GM19023 (cell line): ENCODE measurements around the gene ARL4C.
"Not testable (repeated sequence)": the region's sequence is repeated elsewhere in the genome, so short reads cannot be mapped to it uniquely, and the experiment has no call there.

Source experiments
- ATAC-seq: cut with Tn5 transposase; IDR thresholded peaks from one replicate; pipeline ENCODE4 v1.9.1; 2021; ENCODE audit warnings: mild to moderate bottlenecking, moderate library complexity; ENCODE audit not compliant: unreplicated experiment

ARL4C gene

DNA sequence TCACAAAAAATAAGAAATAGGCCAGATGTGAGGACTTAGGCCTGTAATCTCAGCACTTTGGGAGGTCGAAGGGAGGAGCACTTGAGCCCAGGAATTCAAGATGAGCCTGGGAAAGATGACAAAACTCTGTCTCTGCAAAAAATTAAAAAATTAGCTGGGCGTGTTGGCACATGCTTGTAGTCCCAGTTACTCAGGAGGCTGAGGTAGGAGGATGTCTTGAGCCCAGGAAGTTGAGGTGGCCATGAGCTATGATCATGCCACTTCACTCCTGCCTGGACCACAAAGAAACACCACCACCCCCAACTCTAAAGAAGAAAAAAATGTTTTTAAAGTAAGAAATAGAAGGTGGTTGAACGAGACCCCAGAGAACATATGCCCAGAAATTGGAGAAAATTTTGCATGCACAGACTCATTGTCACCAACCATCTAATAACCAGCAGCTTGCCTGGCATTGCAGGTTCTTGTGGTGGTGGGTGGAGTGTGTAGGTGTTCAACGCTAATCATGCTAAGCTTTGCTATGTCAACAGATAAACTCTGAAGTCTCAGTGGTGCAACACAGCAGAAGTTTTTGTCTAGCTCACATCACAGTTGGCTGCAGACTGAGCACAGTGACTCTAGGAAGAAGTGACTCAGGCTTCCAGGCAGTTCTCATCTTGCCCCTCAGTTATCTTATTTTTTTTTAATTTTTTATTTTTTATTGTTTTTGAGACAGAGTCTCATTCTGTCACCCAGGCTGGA lies 18.6 kb downstream of the ARL4C start:
- no peak for ATAC-seq

- no peak for ATAC-seq
These were observed 20.1 kb downstream of the ARL4C start for GRCh38 chr2:234476766-234477165.

GRCh38 chr2:234474654-234475053 lies 22.2 kb downstream of the ARL4C start:
- no peak for ATAC-seq

GRCh38 chr2:234472155-234472554 lies 24.7 kb downstream of the ARL4C start:
- no peak for ATAC-seq

- ATAC-seq: no peak
These were observed 26.9 kb downstream of the ARL4C start for GRCh38 chr2:234469972-234470371.

DNA sequence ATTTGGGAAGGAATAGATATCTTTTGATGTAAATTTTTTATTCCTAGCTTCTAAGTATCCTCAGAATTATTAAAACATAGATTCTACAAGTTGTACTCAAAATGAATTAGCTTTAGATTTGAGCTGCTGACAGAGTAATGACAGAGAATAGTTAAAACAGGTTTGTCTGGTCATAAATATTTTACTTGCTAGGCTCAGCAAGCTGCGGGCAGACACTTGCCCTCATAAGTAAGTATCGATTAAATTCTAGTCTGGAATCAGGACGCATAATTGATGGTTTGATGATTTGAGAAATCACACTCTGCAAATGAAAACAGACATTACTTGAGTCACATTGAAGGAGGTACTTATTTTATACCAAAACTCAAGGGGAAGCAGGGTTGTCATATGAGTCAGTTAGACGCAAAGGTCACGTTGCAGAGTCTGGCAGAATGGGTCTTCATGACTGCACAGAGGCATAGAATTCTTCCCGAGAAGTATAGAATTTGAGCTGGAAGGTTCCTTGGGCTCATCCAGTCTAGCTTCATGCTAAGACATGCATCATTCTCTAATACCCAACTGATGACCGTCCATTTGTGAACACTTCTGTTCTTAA lies 27.5 kb downstream of the ARL4C start:
- no peak for ATAC-seq

DNA sequence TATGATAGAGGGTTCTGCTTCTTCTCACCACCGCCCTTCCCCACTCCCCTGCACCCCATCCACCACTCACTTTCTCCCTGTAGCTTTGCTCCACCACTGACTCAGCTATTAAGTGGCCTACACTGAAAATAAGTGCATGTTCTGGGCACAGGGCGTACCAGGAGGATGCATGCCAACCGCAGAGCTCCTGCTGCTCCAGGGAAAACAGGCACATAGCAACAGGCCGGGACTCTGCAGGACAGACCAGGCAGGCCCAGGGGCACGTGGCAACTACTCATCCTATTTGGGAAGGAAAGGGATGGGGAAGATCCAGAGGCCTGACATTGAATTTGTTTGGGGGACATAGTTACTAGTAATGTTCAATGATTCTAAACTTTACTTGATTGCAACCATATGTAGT lies 28.4 kb downstream of the ARL4C start:
- ATAC-seq: no peak

GRCh38 chr2:234467289-234467688 lies 29.6 kb downstream of the ARL4C start:
- no peak for ATAC-seq

DNA sequence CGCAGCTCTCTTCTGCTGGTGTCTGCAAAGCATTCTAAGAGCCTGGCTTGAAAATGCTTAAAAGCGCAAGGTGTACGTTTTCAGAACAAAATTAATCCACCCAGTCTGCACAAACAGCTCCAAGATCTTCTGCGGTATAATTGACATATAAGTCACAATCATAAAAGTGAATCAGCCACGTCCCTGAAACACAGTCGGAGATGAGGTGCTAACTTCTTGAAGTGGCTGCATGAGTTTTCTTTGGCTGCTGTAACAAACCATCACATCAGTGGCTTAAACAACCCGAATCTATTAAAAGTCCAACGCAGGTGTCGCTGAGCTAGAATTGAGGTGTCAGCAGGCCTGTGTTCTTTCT lies 32.6 kb downstream of the ARL4C start:
- ATAC-seq: no peak

- ATAC-seq: no peak
These were observed 33.1 kb downstream of the ARL4C start for GRCh38 chr2:234463626-234464290.

DNA sequence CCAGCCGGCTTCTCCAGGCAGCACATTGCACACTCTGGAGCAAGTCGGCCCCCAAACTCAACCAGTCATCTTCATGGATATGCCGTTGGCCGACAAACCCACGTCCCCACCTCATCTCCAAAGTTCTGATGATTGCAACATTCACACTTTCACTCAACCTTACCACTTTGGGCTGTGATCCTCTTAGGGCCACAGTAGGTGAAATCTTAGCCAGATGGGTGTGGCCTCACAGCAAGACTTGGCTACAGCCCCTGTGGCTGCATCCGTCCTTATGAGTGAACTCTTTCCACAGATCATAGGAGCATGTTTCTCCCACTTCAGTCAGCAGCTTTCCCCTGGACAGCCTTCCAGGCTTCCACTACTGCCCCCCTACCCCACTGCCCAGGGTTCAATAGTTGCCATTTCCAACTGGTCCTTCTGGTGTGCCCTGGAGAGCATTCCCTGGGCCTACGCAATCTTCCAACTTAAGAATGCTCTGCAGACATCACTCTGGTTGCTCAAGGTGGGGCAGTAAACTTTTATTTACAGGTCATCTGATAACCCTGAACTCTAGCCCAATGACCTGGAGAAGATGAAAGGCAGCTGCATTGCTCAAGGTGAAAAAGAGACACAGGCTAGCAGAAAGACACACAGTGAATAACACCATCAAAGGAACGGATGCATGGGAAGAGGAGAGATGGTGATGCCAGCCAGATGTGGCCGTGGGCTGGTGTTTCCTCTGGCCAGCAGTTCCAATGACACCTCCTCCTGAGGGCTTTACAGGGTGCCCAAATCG lies 34.5 kb downstream of the ARL4C start:
- no peak for ATAC-seq

DNA sequence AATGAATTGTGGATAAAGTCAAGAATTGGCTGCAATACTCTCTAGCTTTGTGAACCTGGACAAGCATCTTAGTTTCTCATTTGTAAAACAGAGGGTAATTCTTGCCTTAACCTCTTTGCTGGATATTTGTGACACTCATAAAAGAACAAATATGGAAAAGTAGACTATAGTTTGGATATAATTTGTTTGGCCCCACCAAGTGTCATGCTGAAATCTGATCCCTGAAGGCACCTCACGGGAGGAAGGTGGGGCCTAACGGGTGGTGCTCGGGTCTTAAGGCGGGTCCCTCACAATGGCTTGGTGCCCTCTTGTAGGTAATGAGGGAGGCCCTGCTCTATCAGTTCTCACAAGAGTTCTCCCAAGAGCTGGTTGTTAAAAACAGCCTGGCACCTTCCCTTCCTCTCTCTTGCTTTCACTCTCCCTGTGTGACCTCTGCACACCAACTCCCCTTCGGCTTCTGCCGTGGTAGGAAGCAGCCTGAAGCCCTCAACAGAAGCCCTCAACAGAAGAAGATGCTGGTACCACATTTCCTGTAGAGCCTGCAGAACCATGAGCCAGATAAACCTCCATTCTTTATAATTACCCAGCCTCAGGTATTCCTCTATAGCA lies 37.4 kb downstream of the ARL4C start:
- ATAC-seq: no peak

GRCh38 chr2:234458466-234458865 lies 38.4 kb downstream of the ARL4C start:
- no peak for ATAC-seq

- no peak for ATAC-seq
These were observed 39.5 kb downstream of the ARL4C start for GRCh38 chr2:234457421-234457820.

DNA sequence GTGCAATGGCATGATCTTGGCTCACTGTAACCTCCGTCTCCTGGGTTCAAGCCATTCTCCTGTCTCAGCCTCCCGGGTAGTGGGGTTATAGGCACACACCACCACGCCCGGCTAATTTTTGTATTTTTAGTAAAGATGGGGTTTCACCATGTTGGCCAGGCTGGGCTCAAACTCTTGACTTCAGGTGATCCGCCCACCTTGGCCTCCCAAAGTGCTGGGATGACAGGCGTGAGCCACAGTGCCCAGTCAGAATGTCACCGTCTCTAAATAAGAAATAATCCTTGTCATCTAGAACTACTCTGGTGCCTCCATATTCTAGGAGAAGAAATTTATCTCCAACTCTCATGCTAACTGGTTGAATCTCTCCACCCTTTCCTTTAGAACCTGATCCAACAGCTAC lies 41.6 kb downstream of the ARL4C start:
- not testable (repeated sequence) for ATAC-seq

DNA sequence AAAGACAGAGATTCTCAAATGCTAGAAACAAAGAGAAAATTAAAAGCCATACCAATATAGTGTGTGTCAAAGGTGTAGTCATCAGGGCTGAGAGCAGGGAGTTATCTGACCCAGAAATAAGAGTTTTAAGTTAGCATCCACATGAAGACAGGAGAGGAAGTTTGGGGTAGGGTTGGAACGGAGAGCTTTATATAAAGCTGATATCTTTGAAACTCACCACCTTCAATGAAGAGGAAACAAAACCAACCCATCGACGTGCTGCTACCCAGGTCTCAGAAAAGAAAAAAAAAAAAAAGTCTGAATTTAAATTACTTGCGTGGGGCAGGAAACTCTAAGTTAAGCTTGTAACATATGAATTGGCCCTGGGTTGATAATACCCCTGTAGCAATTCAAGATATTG lies 42.4 kb downstream of the ARL4C start:
- no peak for ATAC-seq

- no peak for ATAC-seq
These were observed 43.7 kb downstream of the ARL4C start for GRCh38 chr2:234453216-234453615.

DNA sequence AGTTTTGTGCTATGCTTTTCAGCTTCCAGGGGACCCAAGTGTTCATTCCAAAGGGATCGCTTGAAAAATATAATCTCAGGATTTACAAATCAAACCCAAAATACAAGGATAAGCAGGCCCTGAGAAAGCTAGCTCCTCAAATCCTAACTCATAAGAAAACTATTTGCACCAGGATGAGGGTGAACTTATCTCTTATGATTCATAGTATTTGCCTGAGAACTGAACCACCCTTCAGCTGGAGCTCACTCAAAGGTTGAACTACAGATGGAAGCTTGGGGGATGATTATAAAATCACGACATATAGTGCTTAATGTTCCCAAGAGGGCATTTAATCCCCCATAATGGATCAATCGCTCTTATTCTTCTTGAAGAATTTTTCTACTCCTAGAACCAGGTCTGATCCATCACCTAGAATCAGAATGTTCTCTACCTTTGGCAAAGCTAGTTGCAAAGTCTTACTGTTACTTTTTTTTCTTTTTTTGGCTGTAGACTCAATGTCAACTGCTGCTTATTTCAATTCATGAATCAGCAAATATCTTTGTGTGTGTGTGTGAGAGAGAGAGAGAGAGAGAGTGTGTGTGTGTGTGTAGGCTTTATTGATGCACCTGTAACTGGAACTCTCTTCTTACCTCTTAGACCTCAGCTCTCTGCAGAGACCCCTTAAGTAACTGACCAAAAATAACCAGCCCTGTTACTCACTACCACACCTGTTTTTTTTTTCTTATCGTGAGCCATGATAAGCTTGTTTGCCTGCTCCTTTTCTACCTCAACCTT lies 44.8 kb downstream of the ARL4C start:
- ATAC-seq: no peak

- ATAC-seq: no peak
These were observed 45.6 kb downstream of the ARL4C start for GRCh38 chr2:234451242-234451641.

DNA sequence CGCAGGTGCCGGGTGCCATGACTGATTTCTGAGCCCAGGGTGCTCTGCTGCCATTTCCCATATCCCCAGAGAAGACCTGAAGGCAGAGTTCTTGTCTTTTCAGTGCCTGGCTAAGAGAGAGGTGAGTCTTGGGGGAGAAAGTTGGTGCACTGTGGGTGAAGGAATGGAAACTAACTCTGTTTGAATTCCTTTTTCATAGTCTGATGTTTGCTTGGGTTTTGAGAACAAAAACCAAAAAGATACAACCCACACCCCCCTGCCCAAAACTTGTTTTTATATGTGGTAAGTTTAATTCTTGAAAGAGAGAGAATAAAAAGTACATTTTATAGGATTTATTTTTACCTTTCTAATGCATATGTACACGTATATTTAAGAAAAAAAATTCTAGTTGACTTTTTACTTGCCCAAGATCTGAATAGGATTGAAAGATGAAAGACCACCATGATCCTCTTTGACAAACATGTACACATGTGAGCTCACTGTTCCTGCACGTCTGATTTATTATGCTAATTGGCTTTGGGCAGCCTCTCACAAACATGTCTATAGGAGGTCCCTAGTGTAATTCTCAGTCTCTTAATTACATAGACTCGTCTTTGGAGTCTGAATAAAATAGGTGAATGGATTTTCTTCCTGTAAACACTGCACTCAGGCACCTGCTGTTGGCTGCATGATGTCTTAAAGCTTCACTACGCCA lies 46.3 kb downstream of the ARL4C start:
- no peak for ATAC-seq
